ENCODE results near the gene MCTP1.

MCTP1 gene

DNA sequence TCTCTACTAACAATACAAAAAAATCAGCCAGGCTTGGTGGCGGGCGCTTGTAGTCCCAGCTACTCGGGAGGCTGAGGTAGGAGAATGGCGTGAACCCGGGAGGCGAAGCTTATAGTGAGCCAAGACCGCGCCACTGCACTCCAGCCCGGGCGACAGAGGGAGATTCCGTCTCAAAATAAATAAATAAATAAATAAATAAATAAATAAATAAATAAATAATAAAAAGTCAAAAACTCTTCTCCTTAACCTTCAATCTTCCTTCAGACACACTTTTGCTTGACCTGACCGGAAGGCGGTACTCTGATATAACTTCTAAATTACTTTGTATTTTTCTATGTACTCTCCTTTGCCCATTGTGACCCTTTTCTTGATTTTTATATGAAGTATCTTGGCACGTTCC is 364.3 kb downstream of the MCTP1 start:
- no peak for DNase-seq

DNA sequence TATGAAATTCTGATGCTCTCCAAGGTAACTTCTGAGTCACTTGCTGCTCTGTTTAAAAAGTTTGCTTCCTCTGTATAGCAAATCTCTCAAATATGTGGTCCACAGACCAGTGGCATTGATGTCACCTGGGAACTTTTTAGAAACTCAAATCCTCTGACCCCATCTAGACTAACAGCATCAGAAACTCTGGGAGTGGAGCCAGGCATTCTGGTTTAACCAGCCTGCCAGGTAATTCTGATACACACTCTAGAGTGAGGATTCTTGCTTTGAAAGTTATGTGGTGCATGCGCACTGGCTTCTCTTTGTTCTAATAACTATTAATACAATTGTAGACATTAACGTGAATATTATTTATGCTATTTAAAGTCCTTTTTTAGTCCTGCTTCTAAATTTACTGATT is 368.3 kb downstream of the MCTP1 start:
- no peak for DNase-seq

DNA sequence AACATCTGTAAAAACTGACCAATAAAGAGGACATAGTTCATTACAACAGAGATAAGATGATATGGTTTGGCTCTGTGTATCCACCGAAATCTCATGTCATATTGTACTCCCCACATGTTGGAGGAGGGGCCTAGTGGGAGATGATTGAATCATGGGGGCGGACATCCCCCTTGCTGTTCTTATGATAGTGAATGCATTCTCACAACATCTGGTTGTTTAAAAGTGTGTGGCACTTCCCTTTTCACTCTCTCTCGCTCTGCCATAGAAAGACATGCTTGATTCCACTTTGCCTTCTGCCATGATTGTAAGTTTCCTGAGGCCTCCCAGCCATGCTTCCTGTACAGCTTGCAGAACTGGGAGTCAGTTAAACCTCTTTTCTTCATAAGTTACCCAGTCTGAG is 373.6 kb downstream of the MCTP1 start:
- DNase-seq, result no peak

DNA sequence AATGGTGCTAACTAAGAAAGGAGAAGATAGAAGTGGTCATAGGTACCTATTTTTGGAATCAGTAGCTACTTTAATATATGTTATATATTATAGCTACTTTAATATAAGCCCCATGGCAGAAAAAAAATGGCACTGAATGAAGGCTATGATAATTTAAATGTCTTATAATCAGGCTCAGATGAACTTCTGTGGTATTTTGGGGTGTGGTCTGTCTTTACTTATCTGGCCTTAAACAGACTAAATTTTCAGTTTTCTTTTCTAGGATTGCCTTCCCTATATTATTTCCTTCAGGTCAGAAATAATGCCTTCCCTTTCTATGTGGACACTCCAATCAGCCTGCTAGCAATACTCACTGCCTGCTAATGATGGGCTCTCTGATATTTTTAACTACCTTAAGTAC is 374.2 kb downstream of the MCTP1 start:
- DNase-seq, result no peak

DNA sequence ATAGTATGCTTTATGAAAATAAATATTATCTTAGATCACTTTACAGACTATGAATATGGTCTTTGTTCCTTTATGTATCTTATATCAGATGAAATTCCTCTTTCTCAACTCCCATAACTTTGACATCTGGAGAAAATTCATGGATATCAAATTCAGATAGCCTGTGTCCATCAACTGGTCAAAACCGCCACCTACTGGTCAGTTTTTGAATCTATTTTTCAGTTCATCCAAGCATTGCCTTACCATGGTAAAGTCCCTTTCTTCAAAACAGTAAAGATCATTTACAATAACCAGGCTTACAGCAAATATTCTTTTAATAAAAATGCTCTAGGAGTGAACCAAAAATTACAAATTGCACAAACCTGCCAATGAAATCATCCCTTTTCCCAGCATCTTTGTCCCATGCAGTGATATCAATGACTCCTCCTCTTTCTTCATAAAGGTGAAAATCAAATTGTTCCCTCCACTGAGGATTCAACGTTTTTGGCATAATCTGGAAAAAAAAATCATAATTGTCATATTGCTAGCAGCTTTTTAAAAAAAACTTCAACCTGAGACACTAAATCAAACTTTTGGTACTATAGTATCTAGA is 375.9 kb downstream of the MCTP1 start:
- DNase-seq, result no peak

- no peak for DNase-seq
Observed at GRCh38 chr5:94906750-94907149, 378.1 kb downstream of the MCTP1 start.

DNA sequence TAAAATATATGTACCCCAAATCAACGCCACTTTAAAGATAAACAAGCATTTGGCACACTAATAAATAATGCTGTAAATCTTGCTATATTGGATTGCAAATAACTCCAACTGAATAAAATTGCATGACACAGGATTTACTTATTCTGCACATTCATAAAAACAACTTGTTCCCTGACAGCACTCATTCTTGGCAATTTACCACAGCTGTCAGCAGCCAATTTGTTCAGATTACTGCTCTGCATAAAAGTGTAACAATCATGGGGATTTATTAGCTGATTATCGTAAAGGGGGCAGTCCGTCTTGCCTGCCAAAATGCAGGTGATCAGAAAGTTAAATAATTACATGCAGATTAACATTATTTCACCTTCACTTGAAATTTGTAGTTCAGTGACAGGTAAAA is 381.2 kb downstream of the MCTP1 start:
- no peak for DNase-seq

GRCh38 chr5:94901191-94901979 is 383.5 kb downstream of the MCTP1 start:
- DNase-seq, result no peak

DNA sequence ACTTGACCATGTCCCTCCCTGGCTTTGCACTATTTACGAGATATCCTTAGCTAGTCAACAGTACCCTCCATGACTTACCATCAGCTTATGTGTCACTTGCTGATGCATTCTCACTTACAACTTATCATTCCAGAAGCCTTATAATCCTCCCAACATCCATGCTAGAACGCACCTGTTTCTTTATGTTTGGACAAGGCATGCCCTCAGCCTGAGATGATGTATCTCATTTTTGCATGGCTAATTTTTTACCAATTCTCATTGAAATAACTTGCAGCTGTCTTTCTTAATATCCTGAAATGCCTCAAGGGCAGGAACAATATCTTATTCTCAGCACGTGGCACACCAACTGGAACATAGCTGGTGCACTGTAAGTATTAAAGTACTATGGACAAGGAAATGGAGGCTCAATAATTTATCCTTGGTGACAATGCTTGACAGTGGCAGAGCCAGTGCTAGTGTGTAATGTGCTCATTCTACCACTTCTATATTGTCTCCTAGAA is 384.8 kb downstream of the MCTP1 start:
- DNase-seq, result no peak

- no peak for DNase-seq
Observed at GRCh38 chr5:94893412-94894135, 391.3 kb downstream of the MCTP1 start.

GRCh38 chr5:94891972-94892371 is 392.9 kb downstream of the MCTP1 start:
- no peak for DNase-seq

- no peak for DNase-seq
Observed at GRCh38 chr5:94891565-94891964, 393.3 kb downstream of the MCTP1 start.

GRCh38 chr5:94890907-94891306 is 394.0 kb downstream of the MCTP1 start:
- no peak for DNase-seq

DNA sequence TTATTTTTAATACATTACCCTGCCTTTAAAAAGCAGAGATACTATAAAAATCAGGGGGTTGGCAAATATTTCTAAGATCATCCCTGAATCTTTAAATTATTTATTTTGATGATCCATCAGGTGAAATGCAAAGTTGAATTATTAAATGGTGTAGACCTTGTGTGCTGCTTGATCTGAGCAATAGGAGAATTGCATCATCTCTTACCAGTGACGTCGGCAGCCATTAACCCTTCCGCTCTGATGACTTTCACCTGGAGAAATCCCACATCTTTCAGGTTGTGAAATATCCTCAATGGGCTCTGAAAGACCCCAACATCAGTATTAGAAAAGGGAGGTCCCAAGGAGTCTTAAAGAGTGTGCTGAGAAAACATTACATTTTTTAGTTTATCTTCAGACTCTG is 396.2 kb downstream of the MCTP1 start:
- DNase-seq, result no peak

- DNase-seq, result no peak
Observed at GRCh38 chr5:94885931-94886330, 399.0 kb downstream of the MCTP1 start.

GRCh38 chr5:94884311-94884710 is 400.6 kb downstream of the MCTP1 start:
- DNase-seq, result no peak

DNA sequence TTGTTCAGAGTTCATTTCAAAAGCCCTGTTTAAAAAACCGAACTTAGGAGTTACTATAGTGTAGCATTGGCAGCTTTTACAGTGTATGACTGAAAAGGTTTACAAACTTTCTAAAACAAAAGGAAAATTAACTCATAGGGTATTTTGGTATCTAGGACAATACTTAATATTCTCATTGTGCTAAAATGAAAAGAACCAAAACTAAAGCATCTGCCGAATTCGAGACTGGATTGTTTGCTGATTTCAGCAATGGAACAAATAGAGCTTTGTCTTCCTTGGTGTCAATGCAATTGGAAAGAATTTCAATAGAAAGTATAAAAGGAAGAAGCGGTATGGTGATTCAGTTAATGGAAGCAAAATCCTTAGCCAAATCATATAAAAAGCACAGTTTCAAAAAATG is 412.4 kb downstream of the MCTP1 start:
- no peak for DNase-seq

DNA sequence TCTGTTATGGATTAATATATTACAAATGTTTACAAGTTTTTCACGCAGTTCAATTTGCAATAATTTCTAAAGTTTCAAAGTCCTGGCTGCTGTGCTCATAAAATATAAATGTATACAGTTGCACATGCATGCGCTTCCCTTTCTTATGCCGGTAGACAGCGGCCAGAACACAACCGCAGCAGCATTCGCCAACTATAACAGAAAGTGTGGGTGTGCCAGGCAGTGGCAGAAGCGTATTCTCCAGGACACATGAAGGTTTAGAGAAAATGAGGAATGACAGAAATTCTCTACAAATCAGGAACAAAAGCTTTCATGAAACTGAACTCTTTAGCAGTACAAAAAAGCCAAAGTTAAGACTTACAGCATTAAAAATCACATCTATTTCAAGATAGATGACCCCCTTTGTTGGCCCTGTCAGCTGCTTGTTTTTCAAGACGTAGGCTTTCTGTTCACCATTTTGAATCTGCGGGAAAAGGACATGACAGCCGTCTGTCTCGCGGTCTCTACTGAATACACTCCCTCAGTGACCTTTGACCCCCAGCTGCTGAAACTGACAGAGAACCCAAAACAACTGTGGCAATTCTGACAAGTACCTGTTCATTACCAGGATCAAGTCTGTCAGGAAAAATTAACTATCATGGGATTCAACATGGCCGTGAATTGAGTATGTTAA is 414.2 kb downstream of the MCTP1 start:
- no peak for DNase-seq

DNA sequence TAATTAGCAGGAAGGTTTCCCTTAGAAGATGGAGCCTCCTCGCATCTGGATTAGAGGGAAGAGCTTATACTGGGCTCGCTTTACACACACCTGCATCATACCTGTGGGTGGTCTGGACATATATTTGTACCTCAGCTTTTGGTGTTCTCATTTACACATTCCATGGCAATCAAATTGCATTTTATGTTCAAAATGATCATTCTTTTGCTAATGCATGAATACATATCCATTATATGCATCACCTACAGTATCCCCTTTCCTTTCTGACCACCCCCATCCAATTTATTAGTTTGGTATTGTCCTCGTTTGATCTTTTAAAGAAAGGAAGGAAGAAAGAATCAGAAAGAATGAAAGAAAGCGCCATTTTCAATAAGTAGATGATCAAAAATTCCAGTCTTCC is 415.0 kb downstream of the MCTP1 start:
- DNase-seq, result no peak

DNA sequence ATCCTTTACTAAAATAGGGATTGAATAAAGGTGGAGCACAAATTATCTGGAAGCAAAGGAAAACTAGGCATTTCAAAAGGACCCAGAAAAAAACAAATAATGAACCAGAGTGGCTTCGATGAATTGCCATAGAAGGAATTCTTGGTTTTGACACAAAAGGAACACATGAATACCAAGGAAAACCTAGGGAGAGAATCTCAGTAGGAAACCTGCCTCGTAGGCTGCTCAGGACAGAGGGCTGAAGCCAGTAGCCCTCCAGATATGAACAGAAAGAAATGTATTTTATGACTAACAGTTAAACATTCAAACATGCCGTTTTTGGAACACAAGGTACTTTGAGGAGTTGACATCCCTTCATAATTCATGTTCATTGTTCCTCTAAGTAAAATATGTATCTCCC is 420.9 kb downstream of the MCTP1 start:
- DNase-seq, result no peak

- DNase-seq, result no peak
Observed at GRCh38 chr5:94857111-94857510, 427.8 kb downstream of the MCTP1 start.

GRCh38 chr5:94856257-94856800 is 428.6 kb downstream of the MCTP1 start:
- DNase-seq, result no peak

DNA sequence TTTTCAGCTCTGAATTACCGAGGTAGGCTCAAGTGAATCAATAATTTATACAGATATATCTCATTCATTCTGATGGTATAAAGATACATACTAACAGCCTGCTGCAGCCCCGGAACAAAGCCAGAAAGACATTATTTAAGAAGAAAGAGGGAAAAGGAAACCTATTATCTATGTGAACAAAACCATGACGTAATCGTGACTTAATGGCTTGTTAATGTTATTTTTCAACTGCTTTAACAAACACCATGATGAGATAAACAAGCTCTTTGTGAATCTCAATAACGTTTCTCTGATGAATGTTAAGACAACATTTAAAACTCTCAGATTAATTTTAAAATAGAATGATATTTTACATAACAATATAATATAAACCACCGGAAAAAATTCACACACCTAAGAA is 429.4 kb downstream of the MCTP1 start:
- DNase-seq, result no peak
